Left hindlimb (tissue), 1 donor: Measurements from ENCODE around the gene CDAN1.

Source experiments
- DNase-seq: peaks from one replicate; pipeline ENCODE4 v3.0.0-alpha.2; 2018

The CDAN1 gene

GRCh38 chr15:42734076-42734672 is 2.8 kb downstream of the CDAN1 start:
- no peak for DNase-seq

- DNase-seq, result no peak
Observed at GRCh38 chr15:42733027-42733426, 3.9 kb downstream of the CDAN1 start.

- DNase-seq, result no peak
Observed at GRCh38 chr15:42732095-42732827, 4.7 kb downstream of the CDAN1 start.

- DNase-seq, result no peak
Observed at GRCh38 chr15:42731461-42731860, 5.5 kb downstream of the CDAN1 start.

- no peak for DNase-seq
Observed at GRCh38 chr15:42730536-42730935, 6.4 kb downstream of the CDAN1 start.

- no peak for DNase-seq
Observed at GRCh38 chr15:42730135-42730534, 6.8 kb downstream of the CDAN1 start.

DNA sequence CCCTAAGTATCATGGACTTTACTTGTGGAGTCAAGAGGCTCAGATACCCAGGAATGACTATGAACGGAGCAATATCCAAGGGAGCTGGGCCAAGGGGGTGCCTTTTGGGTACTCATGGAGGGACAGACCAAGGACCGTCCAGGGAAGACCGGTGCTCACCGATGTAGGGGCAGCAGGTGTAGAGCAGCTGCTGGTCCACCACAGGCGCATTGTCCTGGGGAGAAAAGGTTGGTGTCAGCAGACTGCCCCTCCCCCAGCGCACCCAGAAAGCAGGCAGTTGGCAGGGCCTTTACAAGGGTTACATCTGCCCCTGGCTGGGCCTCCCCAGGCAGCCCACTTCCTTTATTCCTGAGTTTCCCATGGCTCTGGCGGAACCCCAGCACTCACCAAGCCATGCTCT is 7.5 kb downstream of the CDAN1 start:
- no peak for DNase-seq

GRCh38 chr15:42728972-42729371 is 8.0 kb downstream of the CDAN1 start:
- no peak for DNase-seq

- DNase-seq, result no peak
Observed at GRCh38 chr15:42728560-42728959, 8.4 kb downstream of the CDAN1 start.

DNA sequence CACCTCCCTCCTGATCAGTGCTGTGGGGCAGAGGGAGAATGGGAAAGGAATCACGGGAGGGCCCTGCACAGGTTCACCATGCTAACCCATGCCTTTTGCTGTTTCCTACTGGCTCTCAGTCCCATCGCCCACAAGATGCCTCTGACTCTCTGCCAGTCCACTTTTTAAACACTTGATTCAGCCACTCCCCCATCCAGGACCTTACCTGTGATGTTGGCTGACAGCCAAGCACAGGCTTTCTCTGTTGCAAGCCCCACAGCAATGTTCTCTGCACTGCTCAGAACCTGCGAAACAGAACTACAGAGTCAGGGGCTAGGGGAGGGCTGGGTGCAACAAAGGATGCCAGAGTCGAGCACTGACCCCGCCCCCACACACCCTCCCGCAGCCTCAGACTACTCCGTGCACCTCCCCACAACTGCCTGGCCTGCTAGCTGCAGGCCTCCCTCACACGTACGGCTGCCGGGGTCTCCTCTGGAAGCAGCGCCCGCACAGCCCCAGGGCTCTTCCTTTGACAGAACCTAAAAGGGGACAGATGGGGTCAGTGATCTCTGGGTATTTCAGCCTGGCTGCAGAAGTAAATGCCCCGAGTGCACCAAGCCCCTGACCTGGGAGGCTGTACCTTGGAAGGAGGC is 9.1 kb downstream of the CDAN1 start:
- DNase-seq, result no peak

DNA sequence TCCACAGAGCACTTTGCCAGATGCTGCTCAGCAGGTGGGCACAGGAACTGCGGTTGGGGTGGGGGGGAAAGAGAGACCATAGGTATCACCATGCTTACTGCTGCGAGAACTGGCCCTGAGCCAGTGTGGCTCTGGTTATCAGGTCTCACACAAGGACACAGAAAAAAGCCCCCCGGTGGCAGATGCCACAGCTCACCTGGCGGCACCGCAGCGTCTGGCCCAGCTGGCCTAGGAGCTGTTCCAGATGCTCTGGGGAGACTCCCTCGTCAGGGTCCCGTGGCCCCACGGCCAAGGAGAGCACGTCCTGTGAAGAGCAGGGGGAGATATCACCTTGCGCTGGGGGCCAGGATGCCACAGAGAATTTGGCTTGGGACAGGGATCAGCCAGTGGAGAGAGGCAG is 10.8 kb downstream of the CDAN1 start:
- DNase-seq, result no peak

GRCh38 chr15:42725331-42725903 is 11.5 kb downstream of the CDAN1 start:
- DNase-seq, result no peak

DNA sequence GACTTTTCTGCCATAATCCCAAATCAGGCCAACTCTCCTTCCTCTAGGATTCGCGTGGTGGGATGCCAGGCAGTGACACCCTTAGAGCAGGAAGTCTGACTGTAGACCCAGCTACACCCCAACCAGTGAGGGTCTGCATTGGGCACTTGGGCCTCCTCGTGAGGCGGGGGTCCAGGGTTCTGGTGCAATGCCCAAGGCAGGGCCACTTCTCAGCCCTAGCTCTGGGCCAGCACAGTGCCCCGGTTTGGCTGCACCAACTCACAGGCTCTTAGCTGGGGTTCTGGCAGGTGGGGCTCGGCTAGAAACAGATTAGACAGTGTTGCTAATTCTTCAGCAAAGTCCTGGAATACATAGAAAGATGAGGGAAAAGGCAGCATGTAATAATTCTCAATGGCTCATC is 12.7 kb downstream of the CDAN1 start:
- DNase-seq, result no peak

DNA sequence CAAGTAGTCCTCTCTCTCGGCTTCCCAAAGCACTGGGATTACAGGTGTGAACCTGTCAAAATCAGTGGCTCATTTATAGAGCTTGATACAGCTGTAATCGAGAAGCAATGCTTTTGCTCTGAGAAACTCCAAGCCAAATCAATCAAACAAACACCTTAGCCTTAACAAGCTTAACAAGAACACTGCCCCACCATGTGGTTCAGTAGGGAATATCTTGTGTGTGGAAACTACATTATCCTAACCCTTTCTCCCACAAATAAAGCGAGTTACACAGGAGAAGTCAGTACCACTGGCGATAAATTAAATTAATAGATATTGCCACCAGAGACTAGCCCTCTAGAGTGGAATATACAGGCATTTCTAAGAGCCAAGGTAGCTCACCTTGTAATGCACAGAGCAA is 13.9 kb downstream of the CDAN1 start:
- DNase-seq, result no peak

DNA sequence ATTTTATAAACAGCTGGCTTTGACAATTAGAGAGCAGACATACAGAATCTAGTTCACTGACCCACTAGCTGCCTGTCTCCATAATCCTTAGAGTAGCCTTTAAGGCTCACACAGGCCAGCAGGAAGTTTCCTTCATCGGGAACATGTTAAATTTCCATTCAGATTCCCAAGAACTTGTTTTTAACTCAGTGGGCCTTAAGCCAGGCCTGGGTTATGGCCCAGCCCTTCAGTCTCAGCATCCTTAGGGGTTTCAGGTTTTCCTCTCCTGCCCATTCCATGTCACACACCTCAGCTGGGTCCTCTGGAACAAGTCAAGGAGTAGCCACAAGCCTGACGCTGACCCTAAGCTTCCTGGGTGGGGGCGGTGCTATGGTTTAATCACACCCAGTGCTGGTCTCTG is 15.0 kb downstream of the CDAN1 start:
- DNase-seq, result no peak

- no peak for DNase-seq
Observed at GRCh38 chr15:42721016-42721415, 15.9 kb downstream of the CDAN1 start.

GRCh38 chr15:42720071-42720470 is 16.9 kb downstream of the CDAN1 start:
- no peak for DNase-seq

DNA sequence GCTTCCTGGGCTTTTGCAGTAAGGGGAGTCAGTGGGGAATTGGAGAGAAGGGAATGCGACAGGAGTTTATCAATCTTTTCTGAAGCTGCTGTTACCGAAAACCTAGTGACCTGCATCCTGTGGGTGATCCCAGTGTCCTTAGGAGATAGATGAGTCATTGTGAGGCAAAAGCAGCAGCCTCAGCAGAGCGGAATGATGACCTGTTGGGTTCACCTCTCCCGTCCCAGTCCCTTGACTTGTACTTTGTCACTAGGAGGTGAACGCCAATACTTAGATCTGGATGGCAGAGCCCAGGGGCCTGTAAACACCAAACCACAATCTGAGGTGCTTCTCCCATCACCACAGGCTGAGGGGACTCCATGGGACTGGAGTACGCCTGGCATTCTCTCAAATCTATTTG is 17.9 kb downstream of the CDAN1 start:
- DNase-seq, result no peak

GRCh38 chr15:42716626-42717025 is 20.3 kb downstream of the CDAN1 start:
- DNase-seq, result no peak

GRCh38 chr15:42716125-42716524 is 20.8 kb downstream of the CDAN1 start:
- no peak for DNase-seq

- no peak for DNase-seq
Observed at GRCh38 chr15:42712584-42712983, 24.3 kb downstream of the CDAN1 start.

GRCh38 chr15:42711746-42712145 is 25.2 kb downstream of the CDAN1 start:
- no peak for DNase-seq

DNA sequence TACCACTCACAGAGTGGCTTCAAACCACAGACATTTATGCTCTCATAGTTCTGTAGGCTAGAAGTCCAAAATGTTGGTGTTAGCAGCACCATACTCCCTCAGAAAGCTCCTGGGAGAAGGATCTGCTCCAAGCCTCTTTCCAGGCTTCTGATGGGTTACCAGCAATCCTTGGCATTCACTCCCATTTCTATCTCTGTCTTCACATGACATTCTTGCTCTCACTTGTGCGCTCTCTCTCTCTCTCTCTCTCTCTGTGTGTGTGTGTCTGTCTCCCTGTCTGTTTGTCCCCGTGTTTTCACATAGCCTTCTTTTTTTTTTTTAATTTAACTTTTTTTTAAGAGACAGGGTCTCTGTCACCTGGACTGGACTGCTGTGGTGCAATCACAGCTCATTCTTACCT is 26.3 kb downstream of the CDAN1 start:
- no peak for DNase-seq

DNA sequence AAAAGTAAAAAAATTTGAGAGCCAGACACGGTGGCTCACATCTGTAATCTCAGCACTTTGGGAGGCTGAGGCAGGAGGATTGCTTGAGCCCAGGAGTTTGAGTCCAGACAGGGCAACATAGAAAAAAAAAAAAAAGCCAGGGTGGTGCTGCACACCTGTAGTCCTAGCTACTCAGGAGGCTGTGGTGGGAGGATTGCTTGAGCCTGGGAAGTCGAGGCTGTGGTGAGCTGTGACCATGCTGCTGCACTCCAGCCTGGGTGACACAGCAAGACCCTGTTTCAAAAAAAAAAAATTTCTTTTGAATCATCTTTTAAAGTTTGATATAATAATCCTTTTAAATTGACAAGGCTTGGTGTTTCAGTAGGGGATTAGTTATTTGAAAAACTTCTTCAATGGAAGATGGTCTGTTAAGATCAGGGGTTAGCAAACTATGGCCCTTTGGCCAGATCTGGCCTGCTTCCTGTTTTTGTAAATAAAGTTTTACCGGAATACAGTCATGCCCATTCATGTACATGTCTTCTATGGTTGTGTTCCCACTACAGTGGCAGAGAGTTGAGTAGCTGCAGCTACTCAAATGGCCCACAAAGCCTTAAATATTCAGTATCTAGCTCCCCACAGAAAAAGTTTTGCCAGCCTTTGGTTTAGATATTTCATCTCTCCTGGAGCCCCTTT is 28.9 kb downstream of the CDAN1 start:
- no peak for DNase-seq
